HepG2 (cell line): Measurements from ENCODE around the gene ANKRD65. TPM values are rescaled to one million over a fixed set of nuclear protein-coding genes. Genes with fewer than 3 reads are reported as not detected.

Experiments used
- ATAC-seq: fragments of 200-7000 bp; cut with Tn5 transposase; 3 replicates; pipeline ENCODE4 v1.9.1; 2020; ENCODE audit warnings: mild to moderate bottlenecking, moderate library complexity
- BruUV-seq: library from RNA; stranded (reverse); fragments of 400-500 nt; replicated peaks from 2 replicates; lab custom pipeline; 2021; lab: Mats Ljungman, UMichigan
- CTCF ChIA-PET: fragments of 300-600 bp; formaldehyde crosslinking; extraction: SDS; loops from one replicate; lab custom pipeline; 2021; ENCODE audit warnings: low total read pairs, inconsistent platforms, low intra/inter-chr PET ratio; lab: Yijun Ruan, JAX
- POLR2A ChIA-PET: fragments of 350-600 bp; sonication (Branson Sonifier 250); formaldehyde crosslinking; loops from one replicate; lab custom pipeline; 2020; ENCODE audit warnings: antibody characterized with exemption, inconsistent platforms; lab: Yijun Ruan, JAX
- DNase-seq: peaks from one replicate; pipeline ENCODE4 v3.0.0-alpha.2; 2015; ENCODE audit warnings: low spot score
- FAIRE-seq: peaks from 3 replicates; lab custom pipeline; 2011; peaks lifted over from hg19 to GRCh38; lab: Jason Lieb, UNC
- H2AFZ ChIP-seq: one replicate; pipeline ENCODE4 v1.6.1; 2011; ENCODE audit warnings: low read length, inconsistent platforms
- H3K27ac ChIP-seq: fragments of 300-600 bp; 3 replicates; pipeline ENCODE4 v1.8.0; 2011; ENCODE audit warnings: mixed run types, mild to moderate bottlenecking, mixed read lengths, low read length, inconsistent platforms; ENCODE audit not compliant: insufficient read depth; ENCODE audit errors: extremely low read length
- H3K27me3 ChIP-seq, 2 experiments: fragments of 200-600 bp in 1 of 2; 2 replicates in 1 of 2; 3 replicates in 1 of 2; pipeline versions ENCODE4 v1.6.0 to v1.8.0; 2011; ENCODE audit warnings: low read length in 2 of 2, mild to moderate bottlenecking in 2 of 2, moderate library complexity in 2 of 2, inconsistent platforms in 1 of 2; ENCODE audit not compliant: insufficient read depth in 2 of 2, control insufficient read depth in 1 of 2
- H3K36me3 ChIP-seq, 2 experiments: fragments of 200-600 bp in 1 of 2; replicated peaks in 1 of 2; 2 replicates in 1 of 2; 3 replicates in 1 of 2; pipeline versions ENCODE4 v1.5.1 to v1.8.0; 2011; ENCODE audit warnings: low read length in 2 of 2, inconsistent platforms in 1 of 2; ENCODE audit not compliant: insufficient read depth in 2 of 2, control insufficient read depth in 1 of 2
- H3K4me1 ChIP-seq: 2 replicates; pipeline ENCODE4 v1.5.1; 2012; ENCODE audit warnings: low read length, inconsistent platforms; ENCODE audit not compliant: insufficient read depth
- H3K4me2 ChIP-seq: 2 replicates; pipeline ENCODE4 v1.6.0; 2011; ENCODE audit warnings: low read depth, low read length, inconsistent platforms
- H3K4me3 ChIP-seq, 3 experiments: fragments of 200-600 bp in 1 of 3; sonication (generic), shearing (Covaris generic) in 1 of 3; replicated peaks in 1 of 3; 2 replicates each; pipeline ENCODE4 v1.5.1; 2011 to 2016; ENCODE audit warnings: low read length in 3 of 3, inconsistent platforms in 2 of 3, low read depth in 2 of 3, mild to moderate bottlenecking in 2 of 3, control low read depth in 1 of 3, mixed read lengths in 1 of 3; ENCODE audit not compliant: insufficient read depth in 1 of 3
- H3K79me2 ChIP-seq: one replicate; pipeline ENCODE4 v1.6.1; 2011; ENCODE audit warnings: low read length, inconsistent platforms; ENCODE audit not compliant: insufficient read depth
- H3K9ac ChIP-seq: 2 replicates; pipeline ENCODE4 v1.6.0; 2011; ENCODE audit warnings: mild to moderate bottlenecking, low read depth, low read length, inconsistent platforms; ENCODE audit not compliant: insufficient read depth
- H3K9me3 ChIP-seq: 2 replicates; pipeline ENCODE4 v1.5.1; 2012; ENCODE audit warnings: mild to moderate bottlenecking, low read length
- H4K20me1 ChIP-seq: 2 replicates; pipeline ENCODE4 v1.6.0; 2011; ENCODE audit warnings: inconsistent platforms, mild to moderate bottlenecking, low read length, moderate library complexity; ENCODE audit not compliant: insufficient read depth
- ETV5 ChIP-seq: IDR thresholded peaks from 2 replicates; pipeline ENCODE4 v1.6.1; 2018; ENCODE audit warnings: missing biosample characterization, missing genetic modification reagents, inconsistent platforms, borderline replicate concordance
- FOXA1 ChIP-seq, 2 experiments: fragments of 450-650 bp in 1 of 2; sonication (generic) in 1 of 2; formaldehyde crosslinking in 1 of 2; IDR thresholded peaks; 2 replicates each; pipeline versions ENCODE4 v1.4.0 to v1.6.1; 2016 to 2020; ENCODE audit warnings: missing genetic modification reagents in 1 of 2
- GABPA ChIP-seq, 2 experiments: IDR thresholded peaks; 2 replicates each; pipeline ENCODE4 v1.6.1; 2011 to 2016; ENCODE audit warnings: low read depth in 2 of 2, low read length in 1 of 2, missing biosample characterization in 1 of 2, missing genetic modification characterization in 1 of 2
- GATAD1 ChIP-seq: IDR thresholded peaks from 2 replicates; pipeline ENCODE4 v1.6.1; 2016; ENCODE audit warnings: missing genetic modification reagents, missing compliant biosample characterization
- HOXA3 ChIP-seq: sonication (generic); formaldehyde crosslinking; IDR thresholded peaks from 2 replicates; pipeline ENCODE4 v1.5.0; 2020; ENCODE audit warnings: missing genetic modification reagents
- HOXA7 ChIP-seq: sonication (generic); formaldehyde crosslinking; IDR thresholded peaks from 2 replicates; pipeline ENCODE4 v1.8.1; 2022; ENCODE audit warnings: mild to moderate bottlenecking, missing genetic modification reagents, moderate library complexity
- ISL2 ChIP-seq: sonication (generic); formaldehyde crosslinking; IDR thresholded peaks from 2 replicates; pipeline ENCODE4 v1.5.0; 2020; ENCODE audit warnings: missing genetic modification reagents
- MXI1 ChIP-seq: IDR thresholded peaks from 3 replicates; pipeline ENCODE4 v1.6.1; 2012; ENCODE audit warnings: low read depth, low read length, inconsistent platforms, borderline replicate concordance
- MYC ChIP-seq: sonication (generic); formaldehyde crosslinking; IDR thresholded peaks from 2 replicates; pipeline ENCODE4 v1.9.0; 2021; ENCODE audit warnings: missing genetic modification reagents, borderline replicate concordance
- MYNN ChIP-seq: sonication (generic); formaldehyde crosslinking; IDR thresholded peaks from 2 replicates; pipeline ENCODE4 v1.4.0; 2020; ENCODE audit warnings: mild to moderate bottlenecking, low read depth, missing genetic modification reagents
- POLR2G ChIP-seq: fragments of 200-400 bp; formaldehyde crosslinking; IDR thresholded peaks from 2 replicates; pipeline ENCODE4 v1.6.1; 2018; ENCODE audit warnings: mild to moderate bottlenecking, low read depth, low read length, moderate library complexity
- SAP130 ChIP-seq: IDR thresholded peaks from 2 replicates; pipeline ENCODE4 v1.6.1; 2016; ENCODE audit warnings: low read depth
- ZNF274 ChIP-seq: sonication (generic); formaldehyde crosslinking; IDR thresholded peaks from 2 replicates; pipeline ENCODE4 v1.5.1; 2020; ENCODE audit warnings: mild to moderate bottlenecking, missing genetic modification reagents
- ZNF501 ChIP-seq: sonication (generic); formaldehyde crosslinking; IDR thresholded peaks from 2 replicates; pipeline ENCODE4 v1.5.1; 2020; ENCODE audit warnings: mild to moderate bottlenecking, moderate library complexity, missing genetic modification reagents
- whole genome bisulfite sequencing: methylation state at CpG from one replicate; pipeline ENCODE4 v1.1.6; 2017; ENCODE audit warnings: low lambda C conversion rate; 5-methylcytosine and 5-hydroxymethylcytosine counted together
- in situ Hi-C: cut with HindIII; loops from 2 replicates; pipeline ENCODE4 v1.10.0; 2017; ENCODE audit warnings: low pct_unique_long_range_greater_than_20kb; ENCODE audit not compliant: extremely low pct_ligation_motif_present
- intact Hi-C: fragments of 100-400 bp; cut with micrococcal nuclease; formaldehyde crosslinking; loops from one replicate; pipeline ENCODE4 v1.10.0; 2022; ENCODE audit not compliant: unreplicated experiment
- polyA plus RNA-seq, 8 experiments: library from polyadenylated mRNA; depleted of rRNA in 3 of 8; stranded (reverse) in 7 of 8; unstranded in 1 of 8; fragments of >200 nt; fragmentation: Illumina TruSeq in 4 of 8; extraction: Trizol in 4 of 8; gene quantifications; 2 replicates each; pipeline versions ENCODE4 v1.2.1 to v1.2.3, GENCODE V29; 2011 to 2016; ENCODE audit warnings: low read depth in 4 of 8, missing spikeins in 1 of 8, mixed read lengths in 1 of 8; ENCODE audit not compliant: insufficient read depth in 1 of 8
- total RNA-seq, 5 experiments: library from RNA; depleted of rRNA; stranded (reverse); fragments of >200 nt; fragmentation: Illumina TruSeq; extraction: Trizol; gene quantifications; 2 replicates each; pipeline ENCODE4 v1.2.3, GENCODE V29; 2016; ENCODE audit warnings: low read depth in 1 of 5
- TF ChIP-seq, protein P1 (sequence below): sonication (generic); formaldehyde crosslinking; IDR thresholded peaks from 2 replicates; pipeline ENCODE4 v1.5.1; 2020; ENCODE audit warnings: mild to moderate bottlenecking, missing genetic modification reagents
- TF ChIP-seq, protein P2 (sequence below): sonication (generic); formaldehyde crosslinking; IDR thresholded peaks from 2 replicates; pipeline ENCODE4 v1.4.0; 2020; ENCODE audit warnings: missing genetic modification reagents

Gene ANKRD65
- total and polyA plus RNA-seq, 2 of the 13 experiments (the other 11 are each of a cell fraction or from before 2014, with no cell fraction given) = 12.1 to 30.1 TPM

- Histone ChIP-seq H3K36me3 (peaks cover 20 to 55% of the 10 kb centered on the region in 2 experiments), H3K27ac (peak overlapping the region; percentile 82), H3K9me3 (no peaks in the 10 kb centered on the region), H4K20me1 (peaks cover 17% of the 10 kb centered on the region), H3K4me2 (peak overlapping the region; percentile 85), H2AFZ (no peak overlapping the region), H3K27me3 (no peaks in the 10 kb centered on the region), H3K4me1 (peaks cover 45% of the 10 kb centered on the region), H3K79me2 (peaks cover 51% of the 10 kb centered on the region), H3K9ac (peak overlapping the region; percentile 98), H3K4me3 (peak overlapping the region; percentile 75 to 95 (median 93))
- 37% methylated on average over 18 of the region's 19 CpGs for WGBS
- ChIA-PET POLR2A (interaction anchor here (1.1 to 12.4 kb wide), 6 partner anchors 10 to 107 kb away, joined by 3 to 355 read pairs (median 21); partner anchors contain the start of genes AURKAIP1, MRPL20, MXRA8 and VWA1), CTCF (no interaction called here)
- in situ Hi-C loops (no loop called here), intact Hi-C loops (loop anchor here (2.0 kb wide), 1 partner anchor 21 kb away; no protein-coding TSS in a partner anchor)
- TSS peak; percentile 60 for BruUV-seq
- ATAC-seq = no peak
- DNase-seq = peak; percentile 39
- no peak for FAIRE-seq
- TF ChIP-seq, protein P1, sequence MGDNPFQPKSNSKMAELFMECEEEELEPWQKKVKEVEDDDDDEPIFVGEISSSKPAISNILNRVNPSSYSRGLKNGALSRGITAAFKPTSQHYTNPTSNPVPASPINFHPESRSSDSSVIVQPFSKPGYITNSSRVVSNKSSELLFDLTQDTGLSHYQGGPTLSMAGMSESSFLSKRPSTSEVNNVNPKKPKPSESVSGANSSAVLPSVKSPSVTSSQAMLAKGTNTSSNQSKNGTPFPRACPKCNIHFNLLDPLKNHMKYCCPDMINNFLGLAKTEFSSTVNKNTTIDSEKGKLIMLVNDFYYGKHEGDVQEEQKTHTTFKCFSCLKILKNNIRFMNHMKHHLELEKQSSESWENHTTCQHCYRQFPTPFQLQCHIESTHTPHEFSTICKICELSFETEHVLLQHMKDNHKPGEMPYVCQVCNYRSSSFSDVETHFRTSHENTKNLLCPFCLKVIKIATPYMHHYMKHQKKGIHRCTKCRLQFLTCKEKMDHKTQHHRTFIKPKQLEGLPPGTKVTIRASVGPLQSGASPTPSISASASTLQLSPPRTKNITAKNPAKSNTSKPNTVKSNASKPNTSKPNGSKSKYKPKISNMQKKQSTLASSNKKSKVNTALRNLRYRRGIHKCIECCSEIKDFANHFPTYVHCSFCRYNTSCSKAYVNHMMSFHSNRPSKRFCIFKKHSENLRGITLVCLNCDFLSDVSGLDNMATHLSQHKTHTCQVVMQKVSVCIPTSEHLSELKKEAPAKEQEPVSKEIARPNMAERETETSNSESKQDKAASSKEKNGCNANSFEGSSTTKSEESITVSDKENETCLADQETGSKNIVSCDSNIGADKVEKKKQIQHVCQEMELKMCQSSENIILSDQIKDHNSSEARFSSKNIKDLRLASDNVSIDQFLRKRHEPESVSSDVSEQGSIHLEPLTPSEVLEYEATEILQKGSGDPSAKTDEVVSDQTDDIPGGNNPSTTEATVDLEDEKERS (CRISPR knock-in tag) = peak; percentile 58; the same call in 1 of the 2 replicates
- no peak for TF ChIP-seq FOXA1 (IDR thresholded peaks at IDR 0.05)
- 0 out of 2 replicates have a peak, but pooled peaks have one; percentile 21 for TF ChIP-seq FOXA1 (CRISPR knock-in tag; IDR thresholded peaks at IDR 0.05)
- TF ChIP-seq ISL2 (CRISPR knock-in tag) = 0 out of 2 replicates have a peak, but pooled peaks have one; percentile 18
- peak; percentile 40; the same call in 1 of the 2 replicates for TF ChIP-seq POLR2G
- peak; percentile 70; the same call in 1 of the 2 replicates for TF ChIP-seq ETV5 (CRISPR knock-in tag)
- 0 out of 2 replicates have a peak, but pooled peaks have one; percentile 55 for TF ChIP-seq ZNF274 (CRISPR knock-in tag)
- TF ChIP-seq GATAD1 = peak; percentile 57; the same call in 1 of the 2 replicates
- TF ChIP-seq HOXA3 (CRISPR knock-in tag) = peak; percentile 32; the same call in 1 of the 2 replicates
- TF ChIP-seq MXI1 = peak; percentile 26; the same call in 1 of the 3 replicates
- TF ChIP-seq MYC (CRISPR knock-in tag) = peak; percentile 26; the same call in 1 of the 2 replicates
- no peak for TF ChIP-seq GABPA (IDR thresholded peaks at IDR 0.05; ENCODE audit: low read depth, low read length)
- peak; percentile 27 for TF ChIP-seq GABPA (CRISPR knock-in tag; IDR thresholded peaks at IDR 0.05; ENCODE audit: low read depth)
- TF ChIP-seq SAP130 (CRISPR knock-in tag) = peak; percentile 69
- TF ChIP-seq ZNF501 (CRISPR knock-in tag) = peak; percentile 35; the same call in 1 of the 2 replicates
- no peak for TF ChIP-seq MYNN (CRISPR knock-in tag)
- no peak for TF ChIP-seq HOXA7 (CRISPR knock-in tag)
- TF ChIP-seq, protein P2, sequence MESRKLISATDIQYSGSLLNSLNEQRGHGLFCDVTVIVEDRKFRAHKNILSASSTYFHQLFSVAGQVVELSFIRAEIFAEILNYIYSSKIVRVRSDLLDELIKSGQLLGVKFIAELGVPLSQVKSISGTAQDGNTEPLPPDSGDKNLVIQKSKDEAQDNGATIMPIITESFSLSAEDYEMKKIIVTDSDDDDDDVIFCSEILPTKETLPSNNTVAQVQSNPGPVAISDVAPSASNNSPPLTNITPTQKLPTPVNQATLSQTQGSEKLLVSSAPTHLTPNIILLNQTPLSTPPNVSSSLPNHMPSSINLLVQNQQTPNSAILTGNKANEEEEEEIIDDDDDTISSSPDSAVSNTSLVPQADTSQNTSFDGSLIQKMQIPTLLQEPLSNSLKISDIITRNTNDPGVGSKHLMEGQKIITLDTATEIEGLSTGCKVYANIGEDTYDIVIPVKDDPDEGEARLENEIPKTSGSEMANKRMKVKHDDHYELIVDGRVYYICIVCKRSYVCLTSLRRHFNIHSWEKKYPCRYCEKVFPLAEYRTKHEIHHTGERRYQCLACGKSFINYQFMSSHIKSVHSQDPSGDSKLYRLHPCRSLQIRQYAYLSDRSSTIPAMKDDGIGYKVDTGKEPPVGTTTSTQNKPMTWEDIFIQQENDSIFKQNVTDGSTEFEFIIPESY (CRISPR knock-in tag) = peak; percentile 93
Observed at GRCh38 chr1:1397839-1398523, 23.1 kb downstream of the ANKRD65 start.
